Epithelial cell of proximal tubule (primary cell): ENCODE measurements around the gene GRID1. TPM values are rescaled to one million over a fixed set of nuclear protein-coding genes. Genes with fewer than 3 reads are reported as not detected.
"Not testable (repeated sequence)": the region's sequence is repeated elsewhere in the genome, so short reads cannot be mapped to it uniquely, and the experiment has no call there.

Source experiments
- DNase-seq: peaks from one replicate; pipeline ENCODE4 v3.0.0-alpha.2; 2011; ENCODE audit warnings: low read depth
- H3K4me3 ChIP-seq: 2 replicates; pipeline ENCODE4 v1.5.1; 2011; ENCODE audit warnings: low read depth, mild to moderate bottlenecking, low read length
- CTCF ChIP-seq: conservative IDR thresholded peaks from 2 replicates; pipeline ENCODE4 v1.5.1; 2012; ENCODE audit warnings: low read depth, mild to moderate bottlenecking, low read length
- total RNA-seq: library from RNA; depleted of rRNA; stranded (reverse); fragments of >200 nt; gene quantifications from 2 replicates; pipeline ENCODE4 v1.2.3, GENCODE V29; 2015

The GRID1 gene
- total RNA-seq, 1 donor from 2014 or later, result 0.52 TPM

DNA sequence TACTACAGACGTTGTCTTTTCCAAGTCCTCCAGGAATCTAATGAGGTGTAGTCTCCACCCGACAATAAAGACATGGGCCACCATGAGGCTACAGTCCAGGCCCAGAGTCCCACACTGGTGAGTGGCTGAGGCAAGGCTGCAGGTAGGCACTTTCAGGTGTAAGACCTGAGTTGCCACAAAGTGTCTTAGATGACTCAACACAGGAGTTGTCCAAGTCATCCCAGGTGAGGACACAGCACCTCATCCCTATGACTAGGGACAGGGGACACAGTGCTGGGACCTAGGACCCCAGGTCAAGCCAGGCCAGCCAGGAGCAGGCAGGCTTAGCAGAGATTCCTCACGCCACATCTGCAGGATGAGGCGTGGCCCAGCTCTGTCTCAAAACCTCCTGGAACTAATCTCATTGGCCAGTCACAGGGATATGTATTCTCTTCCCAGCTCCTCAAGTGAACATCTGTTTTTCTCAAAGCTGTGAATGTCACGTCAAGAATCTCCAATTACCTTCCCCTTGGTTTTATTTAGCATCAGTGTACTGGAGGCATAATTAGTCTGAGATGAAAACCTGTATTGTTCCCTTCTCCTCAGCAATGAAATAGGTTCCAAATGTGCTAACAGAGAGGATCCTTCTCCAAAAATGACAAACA, 254.6 kb downstream of the GRID1 start:
- DNase-seq, result no peak
- TF ChIP-seq CTCF, result no peak
- no peak overlapping the region for H3K4me3 ChIP-seq

DNA sequence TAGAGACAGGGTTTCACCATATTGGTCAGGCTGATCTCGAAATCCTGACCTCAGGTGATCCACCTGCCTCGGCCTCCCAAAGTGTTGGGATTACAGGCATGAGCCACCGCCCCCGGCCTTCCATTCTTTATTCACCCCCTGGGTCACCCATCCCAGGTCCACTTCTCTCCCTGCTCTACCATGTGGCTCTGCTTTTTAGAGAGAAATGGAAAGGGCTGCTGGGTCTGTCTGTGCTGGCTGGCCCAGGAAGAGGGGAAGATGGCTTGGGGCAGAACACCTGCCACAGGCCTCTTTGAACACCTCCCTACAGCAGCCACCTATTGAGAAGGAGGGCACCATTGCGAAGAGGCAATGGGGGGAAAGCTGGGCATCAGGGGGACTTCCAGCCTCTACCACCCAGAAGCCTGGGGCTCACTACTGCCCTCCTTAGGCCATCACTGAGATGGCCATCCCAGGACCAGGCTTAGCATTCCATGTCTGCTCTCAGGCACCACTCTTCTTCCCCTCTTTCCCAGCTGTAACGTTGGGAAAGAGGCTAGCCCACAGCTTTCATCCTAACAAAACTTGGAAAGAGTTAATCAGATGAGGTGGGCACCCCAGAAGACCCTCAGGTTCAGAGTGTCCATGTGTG, 256.3 kb downstream of the GRID1 start:
- H3K4me3 ChIP-seq, result no peak overlapping the region
- no peak for DNase-seq
- TF ChIP-seq CTCF, result no peak

DNA sequence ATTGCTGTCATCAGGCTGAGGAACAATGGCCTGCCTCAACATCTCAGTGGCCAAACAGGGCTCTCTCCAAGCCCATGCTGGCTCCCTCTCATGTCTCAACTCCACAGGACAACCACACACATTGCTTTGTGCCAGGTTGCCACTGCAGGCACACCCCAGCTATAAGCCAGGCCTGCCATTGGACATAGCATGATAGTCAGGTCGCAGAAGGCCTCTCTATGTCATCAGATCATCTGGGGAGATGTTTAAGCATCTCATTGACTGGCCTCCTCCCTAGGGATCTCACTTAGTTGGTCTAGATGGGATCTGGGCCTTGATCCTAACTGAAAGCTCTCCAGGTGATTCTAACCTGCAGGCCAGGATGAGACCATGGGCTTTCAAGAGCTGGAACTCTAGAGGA, 257.2 kb downstream of the GRID1 start:
- no peak overlapping the region for H3K4me3 ChIP-seq
- no peak for TF ChIP-seq CTCF

GRCh38 chr10:86108696-86109095, 257.9 kb downstream of the GRID1 start:
- TF ChIP-seq CTCF, result no peak
- no peak overlapping the region for H3K4me3 ChIP-seq
- DNase-seq, result no peak

More for the DNA sequence above, 257.2 kb downstream of the GRID1 start:
- no peak for DNase-seq

DNA sequence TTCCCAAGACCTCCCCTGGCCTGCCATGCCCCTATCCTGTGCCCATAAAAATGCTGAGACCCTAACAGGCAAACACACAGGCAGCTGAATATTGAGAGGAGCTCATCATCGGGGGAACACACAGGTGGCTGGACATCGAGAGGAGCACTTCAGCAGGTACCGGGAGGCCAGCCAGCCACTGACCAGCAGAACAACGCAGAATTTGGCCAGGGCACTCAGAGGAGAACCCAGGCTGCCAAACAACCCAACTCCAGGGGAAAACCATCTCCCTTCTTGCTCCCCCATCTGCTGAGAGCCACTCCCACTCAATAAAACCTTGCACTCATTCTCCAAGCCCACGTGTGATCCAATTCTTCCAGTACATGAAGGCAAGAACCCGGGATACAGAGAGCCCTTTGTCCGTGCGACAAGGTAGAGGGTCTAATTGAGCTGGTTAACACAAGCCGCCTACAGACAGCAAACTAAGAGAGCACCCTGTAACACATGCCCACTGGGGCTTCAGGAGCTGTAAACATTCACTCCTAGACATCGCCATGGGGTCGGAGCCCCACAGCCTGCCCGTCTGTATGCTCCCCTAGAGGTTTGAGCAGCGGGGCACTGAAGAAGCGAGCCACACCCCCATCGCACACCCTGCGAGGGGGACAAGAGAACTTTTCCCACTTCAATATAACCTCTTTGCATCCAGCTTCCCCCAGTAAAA, 258.8 kb downstream of the GRID1 start:
- not testable (repeated sequence) for H3K4me3 ChIP-seq, DNase-seq

DNA sequence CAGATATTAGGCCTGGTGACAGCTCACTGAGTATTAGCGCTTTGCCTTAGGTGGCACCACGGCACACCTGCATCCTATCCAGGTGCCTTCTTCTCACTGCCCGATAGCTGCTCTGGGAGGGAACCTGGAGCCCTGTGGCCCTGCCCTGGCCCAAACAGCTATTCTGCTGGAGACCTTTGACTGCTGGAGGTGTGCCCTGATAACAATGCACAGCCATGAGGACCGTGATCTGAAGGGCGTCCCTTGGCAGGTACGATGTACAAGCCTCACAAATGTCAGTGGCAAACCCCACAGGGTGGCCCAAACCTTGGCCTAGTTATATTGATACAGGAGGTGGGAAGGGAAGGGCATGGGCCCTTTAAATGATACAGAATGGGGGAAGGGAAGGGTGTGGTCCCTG, 259.5 kb downstream of the GRID1 start:
- H3K4me3 ChIP-seq, result no peak overlapping the region
- no peak for TF ChIP-seq CTCF
- DNase-seq, result no peak

GRCh38 chr10:86106616-86107015, 260.0 kb downstream of the GRID1 start:
- H3K4me3 ChIP-seq, result no peak overlapping the region
- DNase-seq, result no peak
- TF ChIP-seq CTCF, result no peak
